Globus pallidus (tissue), 1 donor: ENCODE data around the gene CCDC34.
"Not testable (repeated sequence)": the region's sequence is repeated elsewhere in the genome, so short reads cannot be mapped to it uniquely, and the experiment has no call there.

Experiments used
- DNase-seq: peaks from one replicate; pipeline ENCODE4 v3.0.0-alpha.2; 2015; ENCODE audit warnings: low spot score

The CCDC34 gene

GRCh38 chr11:27321340-27321739 lies 41.7 kb downstream of the CCDC34 start:
- not testable (repeated sequence) for DNase-seq

GRCh38 chr11:27319072-27319471 lies 43.9 kb downstream of the CCDC34 start:
- no peak for DNase-seq

- no peak for DNase-seq
These were observed 45.3 kb downstream of the CCDC34 start for GRCh38 chr11:27317751-27318150.

- no peak for DNase-seq
These were observed 47.2 kb downstream of the CCDC34 start for GRCh38 chr11:27315836-27316235.

- DNase-seq = no peak
These were observed 49.7 kb downstream of the CCDC34 start for GRCh38 chr11:27313157-27313821.

- DNase-seq = no peak
These were observed 50.9 kb downstream of the CCDC34 start for GRCh38 chr11:27312110-27312509.

GRCh38 chr11:27310707-27311106 lies 52.3 kb downstream of the CCDC34 start:
- DNase-seq = no peak

GRCh38 chr11:27310182-27310581 lies 52.8 kb downstream of the CCDC34 start:
- no peak for DNase-seq

GRCh38 chr11:27309046-27309445 lies 54.0 kb downstream of the CCDC34 start:
- DNase-seq = no peak

- no peak for DNase-seq
These were observed 55.8 kb downstream of the CCDC34 start for GRCh38 chr11:27307232-27307631.

- DNase-seq = no peak
These were observed 57.3 kb downstream of the CCDC34 start for GRCh38 chr11:27305751-27306150.

GRCh38 chr11:27304514-27304913 lies 58.5 kb downstream of the CCDC34 start:
- DNase-seq = no peak

GRCh38 chr11:27303903-27304302 lies 59.1 kb downstream of the CCDC34 start:
- no peak for DNase-seq

GRCh38 chr11:27300974-27301373 lies 62.0 kb downstream of the CCDC34 start:
- DNase-seq = no peak

- no peak for DNase-seq
These were observed 65.4 kb downstream of the CCDC34 start for GRCh38 chr11:27297616-27298015.

GRCh38 chr11:27296497-27296896 lies 66.5 kb downstream of the CCDC34 start:
- DNase-seq = no peak

GRCh38 chr11:27295928-27296327 lies 67.1 kb downstream of the CCDC34 start:
- no peak for DNase-seq

- no peak for DNase-seq
These were observed 68.4 kb downstream of the CCDC34 start for GRCh38 chr11:27294654-27295053.

GRCh38 chr11:27293515-27294417 lies 69.2 kb downstream of the CCDC34 start:
- DNase-seq = no peak

GRCh38 chr11:27292637-27293010 lies 70.4 kb downstream of the CCDC34 start:
- no peak for DNase-seq

- DNase-seq = no peak
These were observed 70.9 kb downstream of the CCDC34 start for GRCh38 chr11:27291954-27292636.

- no peak for DNase-seq
These were observed 71.6 kb downstream of the CCDC34 start for GRCh38 chr11:27291302-27291889.
